GM18867 (cell line): Measurements from ENCODE around the gene ANKRD29.
"Not testable (repeated sequence)": the region's sequence is repeated elsewhere in the genome, so short reads cannot be mapped to it uniquely, and the experiment has no call there.

Experiments used
- ATAC-seq: cut with Tn5 transposase; IDR thresholded peaks from one replicate; pipeline ENCODE4 v1.9.1; 2021; ENCODE audit warnings: mild to moderate bottlenecking, moderate library complexity; ENCODE audit not compliant: unreplicated experiment

The ANKRD29 gene

GRCh38 chr18:23585007-23585871, 77.5 kb downstream of the ANKRD29 start:
- no peak for ATAC-seq

GRCh38 chr18:23584019-23584983, 78.4 kb downstream of the ANKRD29 start:
- ATAC-seq, result no peak

GRCh38 chr18:23583071-23583865, 79.4 kb downstream of the ANKRD29 start:
- ATAC-seq, result no peak

- no peak for ATAC-seq
These were observed 81.9 kb downstream of the ANKRD29 start for GRCh38 chr18:23580677-23581367.

GRCh38 chr18:23578891-23579653, 83.6 kb downstream of the ANKRD29 start:
- ATAC-seq, result no peak

- ATAC-seq, result no peak
These were observed 84.5 kb downstream of the ANKRD29 start for GRCh38 chr18:23578067-23578701.

GRCh38 chr18:23577521-23577920, 85.2 kb downstream of the ANKRD29 start:
- ATAC-seq, result not testable (repeated sequence)

- no peak for ATAC-seq
These were observed 87.4 kb downstream of the ANKRD29 start for GRCh38 chr18:23575309-23575651.

GRCh38 chr18:23574611-23575308, 88.0 kb downstream of the ANKRD29 start:
- ATAC-seq, result no peak

GRCh38 chr18:23573626-23574431, 88.9 kb downstream of the ANKRD29 start:
- peak; percentile 63 for ATAC-seq

GRCh38 chr18:23573020-23573419, 89.7 kb downstream of the ANKRD29 start:
- no peak for ATAC-seq

GRCh38 chr18:23572570-23572969, 90.1 kb downstream of the ANKRD29 start:
- no peak for ATAC-seq

GRCh38 chr18:23572012-23572411, 90.7 kb downstream of the ANKRD29 start:
- ATAC-seq, result no peak

- ATAC-seq, result no peak
These were observed 91.7 kb downstream of the ANKRD29 start for GRCh38 chr18:23570912-23571504.

- ATAC-seq, result no peak
These were observed 93.2 kb downstream of the ANKRD29 start for GRCh38 chr18:23569299-23570063.

GRCh38 chr18:23568281-23569138, 94.2 kb downstream of the ANKRD29 start:
- no peak for ATAC-seq
